Neutrophil (primary cell): ENCODE results near the gene MN1.

Source experiments
- H3K27ac ChIP-seq: fragments of 200-600 bp; sonication (generic); 2 replicates; pipeline ENCODE4 v1.5.1; 2016; ENCODE audit warnings: mild to moderate bottlenecking, moderate library complexity
- H3K27me3 ChIP-seq: fragments of 200-600 bp; sonication (generic); 2 replicates; pipeline ENCODE4 v1.6.0; 2016; ENCODE audit warnings: mild to moderate bottlenecking
- H3K36me3 ChIP-seq: fragments of 200-600 bp; sonication (generic); 2 replicates; pipeline ENCODE4 v1.5.1; 2017
- H3K4me1 ChIP-seq, 2 experiments: fragments of 200-600 bp in 1 of 2; sonication (generic) in 1 of 2; 1 replicate in 1 of 2; 2 replicates in 1 of 2; pipeline versions ENCODE4 v1.5.1 to v1.6.1; 2013 to 2016; ENCODE audit warnings: low read depth in 1 of 2, low read length in 1 of 2, mild to moderate bottlenecking in 1 of 2, moderate library complexity in 1 of 2; ENCODE audit not compliant: control insufficient read depth in 1 of 2, insufficient read depth in 1 of 2
- H3K4me3 ChIP-seq, 2 experiments: fragments of 200-600 bp in 1 of 2; sonication (generic) in 1 of 2; 1 replicate in 1 of 2; 2 replicates in 1 of 2; pipeline ENCODE4 v1.5.1; 2013 to 2016; ENCODE audit warnings: low read depth in 1 of 2, low read length in 1 of 2, mild to moderate bottlenecking in 1 of 2, moderate library complexity in 1 of 2
- H3K9me3 ChIP-seq: fragments of 200-600 bp; sonication (generic); 2 replicates; pipeline ENCODE4 v1.5.1; 2016
- CTCF ChIP-seq: fragments of 200-600 bp; sonication (generic); IDR thresholded peaks from 2 replicates; pipeline ENCODE4 v1.5.1; 2016; ENCODE audit warnings: antibody characterized with exemption

The MN1 gene

GRCh38 chr22:27793576-27793975 is 8.0 kb downstream of the MN1 start:
- TF ChIP-seq CTCF: no peak
- H3K36me3 ChIP-seq: no peaks in the 10 kb centered on the region
- no peaks in the 10 kb centered on the region for H3K9me3 ChIP-seq
- H3K4me1 ChIP-seq: no peaks in the 10 kb centered on the region
- H3K27me3 ChIP-seq: peaks cover 12% of the 10 kb centered on the region
- no peak overlapping the region for H3K4me3 ChIP-seq
- H3K27ac ChIP-seq: no peak overlapping the region

- H3K4me3 ChIP-seq: no peak overlapping the region
- H3K9me3 ChIP-seq: no peaks in the 10 kb centered on the region
- peaks cover 20% of the 10 kb centered on the region for H3K27me3 ChIP-seq
- H3K4me1 ChIP-seq: no peaks in the 10 kb centered on the region
- H3K27ac ChIP-seq: no peak overlapping the region
- no peak for TF ChIP-seq CTCF
- H3K36me3 ChIP-seq: no peaks in the 10 kb centered on the region
Measured at GRCh38 chr22:27792452-27793161, 8.9 kb downstream of the MN1 start.

- TF ChIP-seq CTCF: no peak
- Histone ChIP-seq H3K36me3 (no peaks in the 10 kb centered on the region), H3K27ac (no peak overlapping the region), H3K9me3 (no peaks in the 10 kb centered on the region), H3K27me3 (peaks cover 28% of the 10 kb centered on the region), H3K4me3 (no peak overlapping the region), H3K4me1 (no peaks in the 10 kb centered on the region)
Measured at GRCh38 chr22:27791859-27792241, 9.7 kb downstream of the MN1 start.

GRCh38 chr22:27791159-27791858 is 10.2 kb downstream of the MN1 start:
- TF ChIP-seq CTCF: no peak
- H3K9me3 ChIP-seq: no peaks in the 10 kb centered on the region
- H3K27me3 ChIP-seq: peaks cover 33% of the 10 kb centered on the region
- H3K27ac ChIP-seq: no peak overlapping the region
- H3K4me3 ChIP-seq: no peak overlapping the region
- H3K4me1 ChIP-seq: no peaks in the 10 kb centered on the region
- no peaks in the 10 kb centered on the region for H3K36me3 ChIP-seq

GRCh38 chr22:27790376-27791158 is 11.0 kb downstream of the MN1 start:
- TF ChIP-seq CTCF: no peak
- Histone ChIP-seq H3K9me3 (no peaks in the 10 kb centered on the region), H3K27me3 (peaks cover 41% of the 10 kb centered on the region), H3K36me3 (no peaks in the 10 kb centered on the region), H3K4me3 (no peak overlapping the region), H3K27ac (no peak overlapping the region), H3K4me1 (no peaks in the 10 kb centered on the region)
